Endothelial cell of umbilical vein (primary cell): ENCODE measurements around the gene GPR27. TPM values are rescaled to one million over a fixed set of nuclear protein-coding genes. Genes with fewer than 3 reads are reported as not detected.

ENCODE experiments used
- polyA plus RNA-seq, 4 experiments: library from polyadenylated mRNA; depleted of rRNA in 3 of 4; stranded (reverse) in 3 of 4; unstranded in 1 of 4; fragments of >200 nt; gene quantifications; 2 replicates each; pipeline versions ENCODE4 v1.2.1 to v1.2.3, GENCODE V29; 2011 to 2012; ENCODE audit warnings: missing spikeins in 1 of 4
- total RNA-seq: library from RNA; stranded (reverse); gene quantifications from 2 replicates; pipeline ENCODE4 v1.2.3, GENCODE V29; 2021

GPR27 gene
- total and polyA plus RNA-seq, 2 donors (not counting 3 experiments of a cell fraction or from before 2014, with no cell fraction given) = 0.03 TPM; not detected in 1

Other genes starting within 250 kb of the GPR27 start
- 96.9 and 107 TPM in 2 replicates for gene FOXP1, start 170.1 kb upstream of the GPR27 start, total RNA-seq
- 40.9 and 41.0 TPM in 2 replicates for gene FOXP1, start 170.1 kb upstream of the GPR27 start, polyA plus RNA-seq
- gene EIF4E3, start 28.5 kb upstream of the GPR27 start, total RNA-seq = 4.9 and 7.6 TPM in 2 replicates
- 1.1 and 1.3 TPM in 2 replicates for gene EIF4E3, start 28.5 kb upstream of the GPR27 start, polyA plus RNA-seq
- not detected in 2 replicates for gene PROK2, start 31.3 kb downstream of the GPR27 start, total RNA-seq
- gene PROK2, start 31.3 kb downstream of the GPR27 start, polyA plus RNA-seq = not detected in 2 replicates